Mucosa of rectum (tissue), 2 donors: ENCODE measurements around the gene ATP13A4.
"Not testable (repeated sequence)": the region's sequence is repeated elsewhere in the genome, so short reads cannot be mapped to it uniquely, and the experiment has no call there.

ENCODE experiments used
- H3K27ac ChIP-seq, 2 donors: one replicate each; pipeline ENCODE4 v1.7.0; 2013; ENCODE audit warnings: inconsistent platforms in 2 of 2, low read depth in 2 of 2, low read length in 2 of 2
- H3K27me3 ChIP-seq, 2 donors: one replicate each; pipeline ENCODE4 v1.7.0; 2013; ENCODE audit warnings: low read length in 2 of 2; ENCODE audit not compliant: control insufficient read depth in 2 of 2, insufficient read depth in 2 of 2
- H3K36me3 ChIP-seq, 2 donors: one replicate each; pipeline ENCODE4 v1.7.0; 2013; ENCODE audit warnings: low read length in 2 of 2; ENCODE audit not compliant: control insufficient read depth in 2 of 2, insufficient read depth in 2 of 2
- H3K4me1 ChIP-seq, 2 donors: one replicate each; pipeline ENCODE4 v1.7.0; 2013; ENCODE audit warnings: low read length in 2 of 2, mild to moderate bottlenecking in 1 of 2; ENCODE audit not compliant: control insufficient read depth in 2 of 2, insufficient read depth in 2 of 2
- H3K4me3 ChIP-seq, 2 donors: one replicate each; pipeline ENCODE4 v1.7.0; 2013; ENCODE audit warnings: low read length in 2 of 2
- H3K9ac ChIP-seq, 2 donors: one replicate each; pipeline ENCODE4 v1.7.0; 2013; ENCODE audit warnings: low read length in 2 of 2, low read depth in 1 of 2, mild to moderate bottlenecking in 1 of 2
- H3K9me3 ChIP-seq, 2 donors: one replicate each; pipeline ENCODE4 v1.7.0; 2013; ENCODE audit warnings: low read length in 2 of 2; ENCODE audit not compliant: control insufficient read depth in 2 of 2
- donor health status: healthy.
- donor health status: Normal muscosa, but diverticular disease.

Gene ATP13A4

GRCh38 chr3:193530231-193531165 is 24.2 kb downstream of the ATP13A4 start:
- Histone ChIP-seq H3K27ac (no peak overlapping the region), H3K4me3 (no peak overlapping the region)

GRCh38 chr3:193526085-193526484 is 28.6 kb downstream of the ATP13A4 start:
- H3K9ac ChIP-seq, H3K4me3 ChIP-seq, H3K9me3 ChIP-seq, H3K27me3 ChIP-seq, H3K27ac ChIP-seq, H3K36me3 ChIP-seq, H3K4me1 ChIP-seq: not testable (repeated sequence)

More at GRCh38 chr3:193530231-193531165, 24.2 kb downstream of the ATP13A4 start:
- H3K4me1 ChIP-seq, result no peaks in the 10 kb centered on the region
- H3K9ac ChIP-seq, result no peak overlapping the region
- H3K36me3 ChIP-seq, result no peaks in the 10 kb centered on the region
- no peaks in the 10 kb centered on the region for H3K27me3 ChIP-seq
- no peaks in the 10 kb centered on the region for H3K9me3 ChIP-seq

GRCh38 chr3:193522473-193522872 is 32.2 kb downstream of the ATP13A4 start:
- Histone ChIP-seq H3K36me3 (no peaks in the 10 kb centered on the region), H3K4me3 (no peak overlapping the region), H3K4me1 (no peaks in the 10 kb centered on the region), H3K27me3 (no peaks in the 10 kb centered on the region), H3K9me3 (no peaks in the 10 kb centered on the region), H3K9ac (no peak overlapping the region), H3K27ac (no peak overlapping the region)

GRCh38 chr3:193520738-193521137 is 34.0 kb downstream of the ATP13A4 start:
- H3K27ac ChIP-seq, result no peak overlapping the region
- H3K9ac ChIP-seq, result no peak overlapping the region
- peaks cover 0 to 4% of the 10 kb centered on the region in 2 donors for H3K4me1 ChIP-seq
- H3K9me3 ChIP-seq, result no peaks in the 10 kb centered on the region
- no peaks in the 10 kb centered on the region for H3K27me3 ChIP-seq
- no peak overlapping the region for H3K4me3 ChIP-seq
- no peaks in the 10 kb centered on the region for H3K36me3 ChIP-seq

GRCh38 chr3:193515966-193516365 is 38.7 kb downstream of the ATP13A4 start:
- Histone ChIP-seq H3K4me1 (peaks cover 0 to 4% of the 10 kb centered on the region in 2 donors), H3K27ac (no peak overlapping the region), H3K27me3 (no peaks in the 10 kb centered on the region), H3K9me3 (no peaks in the 10 kb centered on the region), H3K36me3 (peaks cover 0 to 5% of the 10 kb centered on the region in 2 donors), H3K9ac (no peak overlapping the region), H3K4me3 (no peak overlapping the region)

- no peaks in the 10 kb centered on the region for H3K4me1 ChIP-seq
- no peaks in the 10 kb centered on the region for H3K9me3 ChIP-seq
- H3K4me3 ChIP-seq, result no peak overlapping the region
- peaks cover 0 to 5% of the 10 kb centered on the region in 2 donors for H3K36me3 ChIP-seq
- H3K9ac ChIP-seq, result no peak overlapping the region
- H3K27ac ChIP-seq, result no peak overlapping the region
- no peaks in the 10 kb centered on the region for H3K27me3 ChIP-seq
Observed at GRCh38 chr3:193510154-193510553, 44.5 kb downstream of the ATP13A4 start.

- Histone ChIP-seq H3K9me3 (no peaks in the 10 kb centered on the region), H3K27me3 (no peaks in the 10 kb centered on the region), H3K4me3 (no peak overlapping the region), H3K36me3 (peaks cover 0 to 5% of the 10 kb centered on the region in 2 donors), H3K27ac (no peak overlapping the region), H3K4me1 (no peaks in the 10 kb centered on the region), H3K9ac (no peak overlapping the region)
Observed at GRCh38 chr3:193509103-193509965, 45.4 kb downstream of the ATP13A4 start.

- no peak overlapping the region for H3K4me3 ChIP-seq
- no peak overlapping the region for H3K27ac ChIP-seq
- no peaks in the 10 kb centered on the region for H3K9me3 ChIP-seq
- H3K4me1 ChIP-seq, result no peaks in the 10 kb centered on the region
- no peak overlapping the region for H3K9ac ChIP-seq
- no peaks in the 10 kb centered on the region for H3K36me3 ChIP-seq
- no peaks in the 10 kb centered on the region for H3K27me3 ChIP-seq
Observed at GRCh38 chr3:193508108-193508507, 46.6 kb downstream of the ATP13A4 start.

- Histone ChIP-seq H3K4me3 (no peak overlapping the region), H3K27ac (no peak overlapping the region), H3K4me1 (no peaks in the 10 kb centered on the region), H3K36me3 (no peaks in the 10 kb centered on the region), H3K27me3 (no peaks in the 10 kb centered on the region), H3K9me3 (no peaks in the 10 kb centered on the region), H3K9ac (no peak overlapping the region)
Observed at GRCh38 chr3:193507566-193507965, 47.1 kb downstream of the ATP13A4 start.

- Histone ChIP-seq H3K9me3 (no peaks in the 10 kb centered on the region), H3K27me3 (no peaks in the 10 kb centered on the region), H3K36me3 (no peaks in the 10 kb centered on the region)
Observed at GRCh38 chr3:193506921-193507320, 47.8 kb downstream of the ATP13A4 start.

More at GRCh38 chr3:193506921-193507320, 47.8 kb downstream of the ATP13A4 start:
- Histone ChIP-seq H3K9ac (no peak overlapping the region), H3K4me1 (no peaks in the 10 kb centered on the region), H3K4me3 (no peak overlapping the region), H3K27ac (no peak overlapping the region)
